Smooth muscle cell (in vitro differentiated cells): Measurements from ENCODE around the gene FAF1. TPM values are rescaled to one million over a fixed set of nuclear protein-coding genes. Genes with fewer than 3 reads are reported as not detected.

Experiments
- DNase-seq: peaks from one replicate; lab custom pipeline; 2025; ENCODE audit not compliant: unreplicated experiment; lab: John Stamatoyannopoulos, UW
- H2AFZ ChIP-seq: fragments of 200-600 bp; sonication (generic); 2 replicates; pipeline ENCODE4 v1.6.0; 2016; ENCODE audit warnings: antibody characterized with exemption, low read depth, mild to moderate bottlenecking
- H3F3A ChIP-seq: fragments of 200-600 bp; sonication (generic); 2 replicates; pipeline ENCODE4 v1.6.0; 2017; ENCODE audit warnings: antibody characterized with exemption, low read depth
- H3K27ac ChIP-seq: fragments of 200-600 bp; sonication (generic); 2 replicates; pipeline ENCODE4 v1.5.1; 2016; ENCODE audit warnings: low read depth, mild to moderate bottlenecking
- H3K27me3 ChIP-seq: fragments of 200-600 bp; sonication (generic); 2 replicates; pipeline ENCODE4 v1.6.1; 2016; ENCODE audit warnings: low read depth, mild to moderate bottlenecking
- H3K36me3 ChIP-seq: fragments of 200-600 bp; sonication (generic); 2 replicates; pipeline ENCODE4 v1.5.1; 2016; ENCODE audit warnings: low read depth
- H3K4me1 ChIP-seq: fragments of 200-600 bp; sonication (generic); 2 replicates; pipeline ENCODE4 v1.5.1; 2016; ENCODE audit warnings: low read depth
- H3K4me2 ChIP-seq: fragments of 200-600 bp; sonication (generic); 2 replicates; pipeline ENCODE4 v1.6.0; 2016; ENCODE audit warnings: mild to moderate bottlenecking
- H3K4me3 ChIP-seq: fragments of 200-600 bp; sonication (generic); 2 replicates; pipeline ENCODE4 v1.5.1; 2016; ENCODE audit warnings: mild to moderate bottlenecking
- H3K79me2 ChIP-seq: fragments of 200-600 bp; sonication (generic); 2 replicates; pipeline ENCODE4 v1.6.0; 2016; ENCODE audit warnings: low read depth, mild to moderate bottlenecking
- H3K9ac ChIP-seq: fragments of 200-600 bp; sonication (generic); 2 replicates; pipeline ENCODE4 v1.6.0; 2016; ENCODE audit warnings: low read depth
- H3K9me3 ChIP-seq: fragments of 200-600 bp; sonication (generic); replicated peaks from 2 replicates; pipeline ENCODE4 v1.5.1; 2016; ENCODE audit warnings: low read depth
- H4K20me1 ChIP-seq: fragments of 200-600 bp; sonication (generic); 2 replicates; pipeline ENCODE4 v1.6.0; 2016; ENCODE audit warnings: low read depth
- CTCF ChIP-seq: fragments of 200-600 bp; sonication (generic); IDR thresholded peaks from 2 replicates; pipeline ENCODE4 v1.5.1; 2017; ENCODE audit warnings: borderline replicate concordance, mild to moderate bottlenecking, antibody characterized with exemption; ENCODE audit not compliant: insufficient read depth, poor library complexity, severe bottlenecking
- WGBS: methylation state at CpG from one replicate; pipeline ENCODE4 v1.1.7; 2016; ENCODE audit warnings: low lambda C conversion rate; 5-methylcytosine and 5-hydroxymethylcytosine counted together
- polyA plus RNA-seq: library from polyadenylated mRNA; unstranded; fragments of >200 nt; fragmentation: Nextera tagmentation; extraction: Ambion mirVana; gene quantifications from 2 replicates; pipeline ENCODE4 v1.2.1, GENCODE V29; 2016
- total RNA-seq: library from RNA; depleted of rRNA; stranded (reverse); fragments of >200 nt; gene quantifications from 2 replicates; pipeline ENCODE4 v1.2.3, GENCODE V29; 2014

Gene FAF1
- total and polyA plus RNA-seq, 2 experiments from 2014 or later, result 51.5 to 51.6 TPM

DNA sequence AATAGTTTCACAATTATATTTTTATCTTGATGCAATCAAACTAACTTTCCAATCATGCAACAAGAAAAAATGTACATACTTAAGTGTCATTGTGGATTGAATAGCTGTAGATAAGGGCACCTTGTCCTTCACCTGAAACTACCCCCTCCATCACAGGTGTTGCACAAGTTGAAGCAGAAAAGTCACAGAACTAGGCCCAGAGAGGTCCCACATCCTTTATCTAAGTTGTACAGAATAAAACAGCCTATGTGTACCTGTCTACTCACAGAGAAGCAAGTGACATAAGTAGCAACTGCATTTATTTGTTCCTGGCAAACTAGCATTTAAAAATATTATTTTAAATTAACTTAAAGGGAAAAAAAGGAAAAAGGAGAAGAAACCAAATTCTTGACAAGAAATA, 256.8 kb downstream of the FAF1 start:
- Histone ChIP-seq H3K79me2 (no peaks in the 10 kb centered on the region), H3K4me1 (peaks cover 46% of the 10 kb centered on the region), H3K4me2 (no peak overlapping the region), H3K9me3 (no peaks in the 10 kb centered on the region), H4K20me1 (peaks cover 12% of the 10 kb centered on the region), H3F3A (no peaks in the 10 kb centered on the region), H3K36me3 (no peaks in the 10 kb centered on the region), H3K4me3 (no peak overlapping the region), H2AFZ (no peak overlapping the region), H3K9ac (no peak overlapping the region), H3K27me3 (no peaks in the 10 kb centered on the region), H3K27ac (no peak overlapping the region)
- no peak for DNase-seq
- TF ChIP-seq CTCF, result no peak

DNA sequence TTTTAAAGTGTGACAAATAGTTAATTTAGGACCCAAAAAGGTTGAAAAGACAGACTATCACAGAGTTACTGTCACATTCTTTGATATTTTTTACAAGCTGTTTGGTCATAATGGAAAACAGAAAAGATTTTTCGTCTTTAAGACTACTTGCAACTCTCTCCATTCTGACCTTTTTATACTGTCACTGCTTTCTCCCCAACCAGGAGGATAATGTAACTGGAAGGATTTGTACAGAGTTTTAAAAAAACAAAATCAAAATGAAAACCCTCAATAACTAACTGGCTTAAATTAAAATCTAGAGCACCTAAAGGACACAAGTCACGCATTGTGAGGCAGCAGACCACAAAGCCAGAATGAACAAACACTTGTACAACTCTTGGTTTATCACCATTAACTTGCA, 257.7 kb downstream of the FAF1 start:
- Histone ChIP-seq H3F3A (no peaks in the 10 kb centered on the region), H3K9me3 (no peaks in the 10 kb centered on the region), H3K4me3 (no peak overlapping the region), H3K27ac (no peak overlapping the region), H2AFZ (no peak overlapping the region), H3K36me3 (no peaks in the 10 kb centered on the region), H3K79me2 (no peaks in the 10 kb centered on the region), H3K4me2 (no peak overlapping the region), H3K9ac (no peak overlapping the region), H3K27me3 (no peaks in the 10 kb centered on the region), H3K4me1 (peaks cover 54% of the 10 kb centered on the region), H4K20me1 (peaks cover 12% of the 10 kb centered on the region)
- TF ChIP-seq CTCF, result no peak
- 87% methylated on average over 2 of the region's 2 CpGs for WGBS
- DNase-seq, result no peak

- Histone ChIP-seq H3K4me3 (no peak overlapping the region), H3K79me2 (no peaks in the 10 kb centered on the region), H3F3A (no peaks in the 10 kb centered on the region), H3K27me3 (no peaks in the 10 kb centered on the region), H3K36me3 (no peaks in the 10 kb centered on the region), H2AFZ (no peak overlapping the region), H3K9ac (no peak overlapping the region), H3K9me3 (no peaks in the 10 kb centered on the region), H3K4me2 (no peak overlapping the region), H4K20me1 (peaks cover 12% of the 10 kb centered on the region), H3K27ac (no peak overlapping the region), H3K4me1 (peaks cover 56% of the 10 kb centered on the region)
- 92% methylated on average over 1 of the region's 1 CpG for WGBS
- no peak for TF ChIP-seq CTCF
- DNase-seq, result no peak
Observed at GRCh38 chr1:50701706-50702317, 258.3 kb downstream of the FAF1 start.

DNA sequence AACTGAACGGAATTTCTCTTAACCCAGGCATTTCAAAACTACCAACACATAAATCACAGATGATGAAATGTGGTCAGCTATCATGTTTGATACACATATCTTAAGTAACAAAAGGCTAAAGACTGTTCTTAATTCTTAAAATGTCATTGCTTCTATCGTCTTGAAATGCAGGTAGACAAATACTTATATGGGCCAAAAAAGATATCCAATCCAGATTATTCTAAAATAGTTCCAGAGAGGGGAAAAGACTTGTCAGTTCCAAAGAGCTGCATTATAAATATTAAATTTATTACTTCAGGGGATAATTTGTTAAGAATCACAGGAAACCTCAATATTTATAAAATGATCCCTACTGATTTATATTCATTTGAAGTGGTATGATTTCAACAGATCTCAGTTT, 259.4 kb downstream of the FAF1 start:
- no peaks in the 10 kb centered on the region for H3F3A ChIP-seq
- 59% methylated on average over 2 of the region's 2 CpGs for WGBS
- DNase-seq, result no peak
- H3K4me1 ChIP-seq, result peaks cover 52% of the 10 kb centered on the region
- no peak overlapping the region for H3K9ac ChIP-seq
- H4K20me1 ChIP-seq, result peaks cover 12% of the 10 kb centered on the region
- H3K9me3 ChIP-seq, result no peaks in the 10 kb centered on the region
- no peak overlapping the region for H3K4me2 ChIP-seq
- H3K4me3 ChIP-seq, result no peak overlapping the region
- no peaks in the 10 kb centered on the region for H3K27me3 ChIP-seq
- no peaks in the 10 kb centered on the region for H3K79me2 ChIP-seq
- no peak overlapping the region for H3K27ac ChIP-seq
- no peak for TF ChIP-seq CTCF
- no peak overlapping the region for H2AFZ ChIP-seq
- H3K36me3 ChIP-seq, result no peaks in the 10 kb centered on the region
